Measurements from ENCODE around the gene ADGRG7. TPM values are rescaled to one million over a fixed set of nuclear protein-coding genes. Genes with fewer than 3 reads are reported as not detected.

Gene ADGRG7
- total and polyA plus RNA-seq, 2 donors from 2014 or later: not detected

GRCh38 chr3:100695696-100696095 lies 86.3 kb downstream of the ADGRG7 start:
- TF ChIP-seq CTCF (IDR thresholded peaks at IDR 0.05; ENCODE audit: borderline replicate concordance, extremely low read depth, insufficient read depth): no peak
- Histone ChIP-seq H3K27ac (ENCODE audit: low read depth in 2 of 2, low read length in 2 of 2) (no peak overlapping the region), H3K4me1 (ENCODE audit: control insufficient read depth in 2 of 3, insufficient read depth in 2 of 3, low read depth in 1 of 3, low read length in 3 of 3) (no peaks in the 10 kb centered on the region), H3K36me3 (ENCODE audit: control insufficient read depth in 2 of 3, insufficient read depth in 3 of 3, low read length in 3 of 3) (no peaks in the 10 kb centered on the region), H3K27me3 (ENCODE audit: control insufficient read depth, insufficient read depth, low read length) (no peaks in the 10 kb centered on the region), H3K4me3 (ENCODE audit: low read length in 3 of 3) (no peak overlapping the region), H3K9me3 (ENCODE audit: control insufficient read depth in 2 of 3, insufficient read depth in 1 of 3, low read length in 3 of 3) (no peaks in the 10 kb centered on the region), H3K9ac (ENCODE audit: low read length in 3 of 3) (no peak overlapping the region)
- no peak for FAIRE-seq
- DNase-seq: no peak
- intact Hi-C loops (cut with DNase I): no loop called here

DNA sequence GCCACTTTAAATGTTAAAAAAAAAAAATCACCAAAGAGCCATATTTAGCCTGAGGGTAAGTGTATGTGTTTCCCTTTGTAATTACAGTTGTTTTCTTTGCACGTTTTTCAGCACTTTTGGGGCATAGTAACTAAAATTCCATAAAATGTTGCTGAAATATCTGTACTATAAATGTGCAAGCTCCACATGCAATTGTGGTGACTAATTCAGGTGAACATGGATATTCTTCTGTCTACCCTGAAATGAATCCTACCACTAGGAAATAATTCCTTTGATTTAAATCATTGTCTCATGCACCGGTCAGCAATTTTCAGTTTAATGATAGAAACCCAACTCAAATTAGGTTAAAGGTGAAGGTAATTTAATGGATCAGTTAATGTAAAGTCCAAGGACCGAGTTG lies 86.8 kb downstream of the ADGRG7 start:
- intact Hi-C loops (cut with DNase I): no loop called here
- DNase-seq: no peak
- TF ChIP-seq CTCF (IDR thresholded peaks at IDR 0.05; ENCODE audit: borderline replicate concordance, extremely low read depth, insufficient read depth): no peak
- Histone ChIP-seq H3K9ac (ENCODE audit: low read length in 3 of 3) (no peak overlapping the region), H3K4me3 (ENCODE audit: low read length in 3 of 3) (no peak overlapping the region), H3K36me3 (ENCODE audit: control insufficient read depth in 2 of 3, insufficient read depth in 3 of 3, low read length in 3 of 3) (no peaks in the 10 kb centered on the region), H3K4me1 (ENCODE audit: control insufficient read depth in 2 of 3, insufficient read depth in 2 of 3, low read depth in 1 of 3, low read length in 3 of 3) (no peaks in the 10 kb centered on the region), H3K9me3 (ENCODE audit: control insufficient read depth in 2 of 3, insufficient read depth in 1 of 3, low read length in 3 of 3) (no peaks in the 10 kb centered on the region), H3K27ac (ENCODE audit: low read depth in 2 of 2, low read length in 2 of 2) (no peak overlapping the region), H3K27me3 (ENCODE audit: control insufficient read depth, insufficient read depth, low read length) (no peaks in the 10 kb centered on the region)
- FAIRE-seq: no peak

DNA sequence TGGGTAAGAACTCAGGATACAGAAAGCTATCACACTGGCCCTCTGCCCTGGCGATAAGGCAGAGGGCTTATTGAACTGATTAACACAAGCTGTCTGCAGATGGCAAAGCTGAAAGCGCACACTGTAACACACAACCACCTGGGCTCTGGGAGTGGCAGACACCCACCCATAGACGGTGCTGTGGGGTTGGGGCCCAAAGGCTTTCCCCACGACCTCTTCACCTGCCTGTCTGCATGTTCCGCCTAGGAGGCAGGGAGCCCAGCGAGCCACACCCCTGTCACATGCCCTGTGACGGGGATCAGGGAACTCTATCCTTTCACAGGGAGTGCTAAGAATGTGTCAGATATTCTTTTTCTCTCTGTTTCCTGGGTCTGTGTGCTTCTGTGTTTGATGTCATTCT lies 87.8 kb downstream of the ADGRG7 start:
- FAIRE-seq: no peak
- Histone ChIP-seq H3K4me1 (ENCODE audit: control insufficient read depth in 2 of 3, insufficient read depth in 2 of 3, low read depth in 1 of 3, low read length in 3 of 3) (no peaks in the 10 kb centered on the region), H3K4me3 (ENCODE audit: low read length in 3 of 3) (no peak overlapping the region), H3K9me3 (ENCODE audit: control insufficient read depth in 2 of 3, insufficient read depth in 1 of 3, low read length in 3 of 3) (no peaks in the 10 kb centered on the region), H3K9ac (ENCODE audit: low read length in 3 of 3) (no peak overlapping the region), H3K27ac (ENCODE audit: low read depth in 2 of 2, low read length in 2 of 2) (no peak overlapping the region), H3K27me3 (ENCODE audit: control insufficient read depth, insufficient read depth, low read length) (no peaks in the 10 kb centered on the region), H3K36me3 (ENCODE audit: control insufficient read depth in 2 of 3, insufficient read depth in 3 of 3, low read length in 3 of 3) (no peaks in the 10 kb centered on the region)
- no peak for TF ChIP-seq CTCF (IDR thresholded peaks at IDR 0.05; ENCODE audit: borderline replicate concordance, extremely low read depth, insufficient read depth)
- intact Hi-C loops (cut with DNase I): no loop called here
- no peak for DNase-seq

GRCh38 chr3:100697723-100698285 lies 88.4 kb downstream of the ADGRG7 start:
- no peak for TF ChIP-seq CTCF (IDR thresholded peaks at IDR 0.05; ENCODE audit: borderline replicate concordance, extremely low read depth, insufficient read depth)
- no peak for DNase-seq
- Histone ChIP-seq H3K4me3 (ENCODE audit: low read length in 3 of 3) (no peak overlapping the region), H3K9me3 (ENCODE audit: control insufficient read depth in 2 of 3, insufficient read depth in 1 of 3, low read length in 3 of 3) (no peaks in the 10 kb centered on the region), H3K4me1 (ENCODE audit: control insufficient read depth in 2 of 3, insufficient read depth in 2 of 3, low read depth in 1 of 3, low read length in 3 of 3) (no peaks in the 10 kb centered on the region), H3K36me3 (ENCODE audit: control insufficient read depth in 2 of 3, insufficient read depth in 3 of 3, low read length in 3 of 3) (no peaks in the 10 kb centered on the region), H3K27ac (ENCODE audit: low read depth in 2 of 2, low read length in 2 of 2) (no peak overlapping the region), H3K9ac (ENCODE audit: low read length in 3 of 3) (no peak overlapping the region), H3K27me3 (ENCODE audit: control insufficient read depth, insufficient read depth, low read length) (no peaks in the 10 kb centered on the region)
- intact Hi-C loops (cut with DNase I): no loop called here
- FAIRE-seq: no peak
